Peyer's patch (tissue), 4 donors: ENCODE data around the gene NADK2. TPM values are rescaled to one million over a fixed set of nuclear protein-coding genes. Genes with fewer than 3 reads are reported as not detected.

Experiments used
- DNase-seq, 3 donors: peaks; one replicate each; pipeline ENCODE4 v3.0.0-alpha.2; 2017 to 2019
- H3K27ac ChIP-seq, 4 donors: fragments of 200-600 bp; sonication (generic); one replicate each; pipeline ENCODE4 v1.5.1; 2016 to 2019
- H3K27me3 ChIP-seq, 2 donors: fragments of 200-600 bp; sonication (generic); one replicate each; pipeline ENCODE4 v1.5.1; 2019
- H3K36me3 ChIP-seq, 3 donors: fragments of 200-600 bp; sonication (generic); one replicate each; pipeline ENCODE4 v1.5.1; 2016 to 2019
- H3K4me1 ChIP-seq, 4 donors: fragments of 200-600 bp; sonication (generic); one replicate each; pipeline ENCODE4 v1.5.1; 2016 to 2019
- H3K4me3 ChIP-seq, 4 donors: fragments of 200-600 bp; sonication (generic); 1 replicate in 3 of 4; 2 replicates in 1 of 4; pipeline ENCODE4 v1.5.1; 2016 to 2019; ENCODE audit warnings: mild to moderate bottlenecking in 1 of 4
- H3K9me3 ChIP-seq, 4 donors: fragments of 200-600 bp; sonication (generic); one replicate each; pipeline ENCODE4 v1.5.1; 2016 to 2019; ENCODE audit warnings: mild to moderate bottlenecking in 1 of 4
- POLR2A ChIP-seq, 2 donors: fragments of 450-650 bp; IDR thresholded peaks; one replicate each; pipeline ENCODE4 v1.5.1; 2017; ENCODE audit warnings: antibody characterized with exemption in 2 of 2, mild to moderate bottlenecking in 2 of 2, moderate library complexity in 2 of 2
- total RNA-seq, 4 donors: library from RNA; depleted of rRNA; stranded (reverse); fragments of >200 nt; gene quantifications; one replicate each; pipeline ENCODE4 v1.1.0, GENCODE V29; 2016
- TF ChIP-seq, protein P1 (sequence below), 6 experiments: fragments of 450-650 bp in 4 of 6; fragments of 200-600 bp in 2 of 6; sonication (generic) in 1 of 6; IDR thresholded peaks; one replicate each; pipeline ENCODE4 v1.5.1; 2017 to 2019; ENCODE audit warnings: antibody characterized with exemption in 6 of 6, mild to moderate bottlenecking in 3 of 6, moderate library complexity in 1 of 6

The NADK2 gene
- total RNA-seq, 4 donors from 2014 or later, result 5.8 to 30.0 (median 17.4) TPM

DNA sequence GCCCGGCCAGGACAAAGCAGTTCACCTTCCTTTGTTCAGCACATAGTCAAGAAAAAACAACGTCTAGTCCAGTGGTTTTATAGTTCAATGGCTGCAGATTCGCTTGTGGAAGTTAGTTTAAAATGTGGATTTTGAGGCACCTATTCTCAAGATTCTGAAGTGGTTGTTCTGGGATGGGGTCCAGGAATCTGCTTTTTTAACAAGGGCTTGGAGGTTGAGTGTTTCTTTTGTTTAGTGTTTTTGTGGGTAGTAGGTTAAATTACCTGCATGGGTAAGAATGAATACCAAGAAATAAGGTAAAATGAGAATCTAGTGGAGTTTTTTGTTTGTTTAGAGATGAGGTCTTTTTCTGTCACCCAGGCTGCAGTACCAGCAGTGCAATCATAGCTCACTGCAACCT is 28.4 kb upstream of the NADK2 start:
- DNase-seq, result no peak
- Histone ChIP-seq H3K27ac (no peak overlapping the region), H3K9me3 (no peaks in the 10 kb centered on the region), H3K27me3 (no peaks in the 10 kb centered on the region), H3K4me3 (no peak overlapping the region), H3K4me1 (no peaks in the 10 kb centered on the region), H3K36me3 (no peaks in the 10 kb centered on the region)
- TF ChIP-seq, protein P1, sequence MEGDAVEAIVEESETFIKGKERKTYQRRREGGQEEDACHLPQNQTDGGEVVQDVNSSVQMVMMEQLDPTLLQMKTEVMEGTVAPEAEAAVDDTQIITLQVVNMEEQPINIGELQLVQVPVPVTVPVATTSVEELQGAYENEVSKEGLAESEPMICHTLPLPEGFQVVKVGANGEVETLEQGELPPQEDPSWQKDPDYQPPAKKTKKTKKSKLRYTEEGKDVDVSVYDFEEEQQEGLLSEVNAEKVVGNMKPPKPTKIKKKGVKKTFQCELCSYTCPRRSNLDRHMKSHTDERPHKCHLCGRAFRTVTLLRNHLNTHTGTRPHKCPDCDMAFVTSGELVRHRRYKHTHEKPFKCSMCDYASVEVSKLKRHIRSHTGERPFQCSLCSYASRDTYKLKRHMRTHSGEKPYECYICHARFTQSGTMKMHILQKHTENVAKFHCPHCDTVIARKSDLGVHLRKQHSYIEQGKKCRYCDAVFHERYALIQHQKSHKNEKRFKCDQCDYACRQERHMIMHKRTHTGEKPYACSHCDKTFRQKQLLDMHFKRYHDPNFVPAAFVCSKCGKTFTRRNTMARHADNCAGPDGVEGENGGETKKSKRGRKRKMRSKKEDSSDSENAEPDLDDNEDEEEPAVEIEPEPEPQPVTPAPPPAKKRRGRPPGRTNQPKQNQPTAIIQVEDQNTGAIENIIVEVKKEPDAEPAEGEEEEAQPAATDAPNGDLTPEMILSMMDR (IDR thresholded peaks at IDR 0.05), result no peak
- no peak for TF ChIP-seq POLR2A (IDR thresholded peaks at IDR 0.05)

- H3K27me3 ChIP-seq, result no peaks in the 10 kb centered on the region
- H3K36me3 ChIP-seq, result no peaks in the 10 kb centered on the region
- H3K4me1 ChIP-seq, result no peaks in the 10 kb centered on the region
- no peak overlapping the region for H3K27ac ChIP-seq
- H3K4me3 ChIP-seq, result no peak overlapping the region
- TF ChIP-seq POLR2A (IDR thresholded peaks at IDR 0.05), result no peak
- TF ChIP-seq, protein P1 (IDR thresholded peaks at IDR 0.05), result no peak
- DNase-seq, result no peak
- H3K9me3 ChIP-seq, result no peaks in the 10 kb centered on the region
These were observed 27.8 kb upstream of the NADK2 start for GRCh38 chr5:36269478-36269877.

DNA sequence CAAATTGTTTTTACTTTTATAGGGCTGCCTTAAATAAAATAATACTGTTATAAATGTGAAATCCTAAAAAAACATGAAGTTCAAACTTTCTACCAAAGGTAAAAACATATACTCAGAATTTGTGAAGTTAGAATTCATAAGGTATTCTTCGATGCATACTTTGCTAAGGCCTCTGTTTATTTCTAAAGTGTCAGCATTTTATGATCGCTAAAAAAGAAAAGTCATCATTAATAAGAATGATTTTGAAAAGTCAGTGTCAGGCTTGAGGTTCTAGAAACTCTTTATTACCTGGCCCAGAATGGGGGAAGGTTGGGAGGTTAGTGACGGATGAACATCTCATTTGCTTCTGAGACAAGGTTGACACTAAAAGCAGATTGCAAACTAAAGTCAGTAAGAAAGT is 26.2 kb upstream of the NADK2 start:
- Histone ChIP-seq H3K36me3 (no peaks in the 10 kb centered on the region), H3K27ac (no peak overlapping the region), H3K27me3 (no peaks in the 10 kb centered on the region), H3K4me3 (no peak overlapping the region), H3K9me3 (no peaks in the 10 kb centered on the region), H3K4me1 (no peaks in the 10 kb centered on the region)
- no peak for DNase-seq
- TF ChIP-seq, protein P1 (IDR thresholded peaks at IDR 0.05), result no peak
- TF ChIP-seq POLR2A (IDR thresholded peaks at IDR 0.05), result no peak

DNA sequence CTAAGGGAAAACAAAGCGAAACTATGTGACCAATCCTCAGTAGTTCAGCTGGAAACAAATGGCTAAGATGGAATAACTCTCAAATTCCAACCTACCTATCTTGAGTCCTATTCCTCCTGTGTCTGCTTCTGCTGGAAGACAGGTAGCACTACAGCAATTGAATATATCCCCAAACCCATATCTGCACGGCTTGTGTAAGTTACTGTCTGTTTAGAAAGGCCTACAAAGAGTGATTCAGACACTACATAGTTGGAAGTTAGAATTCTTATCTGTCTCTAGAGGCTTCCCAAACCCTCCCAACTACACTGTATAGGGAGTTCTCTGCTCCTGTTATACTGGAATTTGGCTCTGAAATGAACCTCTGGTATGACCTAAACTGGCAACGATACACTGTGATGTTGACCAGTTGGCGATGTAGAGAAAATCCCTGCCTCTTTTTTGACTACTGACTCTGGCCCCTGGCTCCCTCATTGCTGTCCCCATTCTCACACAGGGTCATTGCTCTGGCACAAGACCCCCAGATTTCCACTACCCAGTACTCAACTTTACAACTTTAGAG is 22.6 kb upstream of the NADK2 start:
- no peak overlapping the region for H3K27ac ChIP-seq
- no peak for DNase-seq
- no peak overlapping the region for H3K4me3 ChIP-seq
- no peaks in the 10 kb centered on the region for H3K9me3 ChIP-seq
- H3K36me3 ChIP-seq, result no peaks in the 10 kb centered on the region
- H3K27me3 ChIP-seq, result no peaks in the 10 kb centered on the region
- no peaks in the 10 kb centered on the region for H3K4me1 ChIP-seq
- TF ChIP-seq, protein P1 (IDR thresholded peaks at IDR 0.05), result no peak
- TF ChIP-seq POLR2A (IDR thresholded peaks at IDR 0.05), result no peak

DNA sequence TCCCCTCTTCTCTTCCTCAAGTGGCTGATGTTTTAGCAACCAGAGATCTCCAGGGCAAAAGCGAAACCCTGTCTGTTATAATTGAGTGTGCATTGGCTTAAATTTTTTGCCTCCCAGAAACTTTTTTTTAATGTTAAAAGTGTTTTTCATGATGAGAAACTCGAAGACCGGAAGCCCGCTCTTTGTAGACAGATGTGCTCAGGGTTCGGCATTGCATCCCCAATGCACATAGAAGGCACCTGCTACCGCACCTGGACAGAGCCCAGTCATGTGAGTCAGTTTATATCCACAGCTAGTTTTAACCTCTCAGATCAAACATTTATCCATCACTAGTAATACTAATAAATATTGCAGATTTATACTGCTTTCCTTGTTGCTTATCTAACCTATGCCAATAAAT is 19.5 kb upstream of the NADK2 start:
- TF ChIP-seq, protein P1 (IDR thresholded peaks at IDR 0.05), result no peak
- TF ChIP-seq POLR2A (IDR thresholded peaks at IDR 0.05), result no peak
- no peak overlapping the region for H3K4me3 ChIP-seq
- H3K27me3 ChIP-seq, result no peaks in the 10 kb centered on the region
- no peak overlapping the region for H3K27ac ChIP-seq
- DNase-seq, result no peak
- no peaks in the 10 kb centered on the region for H3K36me3 ChIP-seq
- H3K9me3 ChIP-seq, result no peaks in the 10 kb centered on the region
- H3K4me1 ChIP-seq, result no peaks in the 10 kb centered on the region

- no peaks in the 10 kb centered on the region for H3K9me3 ChIP-seq
- H3K27ac ChIP-seq, result no peak overlapping the region
- H3K27me3 ChIP-seq, result no peaks in the 10 kb centered on the region
- no peaks in the 10 kb centered on the region for H3K36me3 ChIP-seq
- no peak for TF ChIP-seq POLR2A (IDR thresholded peaks at IDR 0.05)
- TF ChIP-seq, protein P1 (IDR thresholded peaks at IDR 0.05), result no peak
- no peak for DNase-seq
- no peaks in the 10 kb centered on the region for H3K4me1 ChIP-seq
- H3K4me3 ChIP-seq, result no peak overlapping the region
These were observed 11.8 kb upstream of the NADK2 start for GRCh38 chr5:36253575-36253974.
